Activated CD4-positive, alpha-beta T cell treated with anti-CD3 and anti-CD28 coated beads, Interleukin-10, Interleukin-2, amounts not matched to agents 100 ng/mL and 50 ng/mL, durations not matched to agents 16 hours and 8 hours (primary cell): ENCODE data around the gene USP10.
A peak's percentile ranks its signal among the peaks of the same experiment; 100 is the strongest.

ENCODE experiments used
- DNase-seq: peaks from one replicate; pipeline ENCODE4 v3.0.0-alpha.2; 2020

Gene USP10

DNA sequence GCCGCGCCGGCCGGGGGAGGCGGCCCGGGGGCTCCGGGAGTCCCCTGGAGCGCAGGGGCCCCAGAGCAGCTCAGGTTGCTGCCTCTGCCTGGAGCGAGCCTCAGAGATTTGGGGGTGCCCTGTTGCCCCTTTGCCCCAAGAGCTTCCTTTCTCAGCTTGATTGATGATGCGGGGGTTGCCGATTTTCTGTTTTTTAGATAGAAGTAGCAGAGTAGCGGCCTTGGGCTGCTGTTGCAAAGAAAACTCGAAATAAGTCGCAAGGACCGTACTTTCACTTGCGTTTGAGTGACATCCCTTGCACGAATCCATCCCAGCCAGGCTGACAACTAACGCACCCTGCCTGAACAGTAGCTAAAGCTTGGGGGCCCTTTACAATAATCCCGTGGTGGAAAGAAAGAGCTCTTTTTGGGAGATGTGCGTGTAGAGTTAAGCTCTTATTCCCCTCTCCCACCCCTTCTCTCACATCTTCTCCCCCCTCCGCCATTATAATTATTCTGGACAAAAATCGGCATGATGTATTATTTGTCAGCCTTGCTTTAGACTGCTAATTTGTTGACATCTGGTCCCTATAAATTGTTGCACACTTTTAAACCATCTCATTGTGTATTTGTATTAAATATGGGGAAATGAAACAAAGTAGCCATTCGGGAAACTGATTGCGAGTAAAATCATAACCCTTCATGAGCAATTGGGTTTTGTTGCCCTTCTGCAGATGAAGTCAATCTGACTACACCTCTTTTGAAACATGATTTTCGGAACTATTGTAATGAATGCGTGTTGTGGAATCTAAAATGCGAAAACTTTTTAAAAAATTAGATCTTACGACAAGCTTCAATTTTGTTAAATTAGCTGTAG is 873 bp downstream of the USP10 start:
- DNase-seq = peak; percentile 60

DNA sequence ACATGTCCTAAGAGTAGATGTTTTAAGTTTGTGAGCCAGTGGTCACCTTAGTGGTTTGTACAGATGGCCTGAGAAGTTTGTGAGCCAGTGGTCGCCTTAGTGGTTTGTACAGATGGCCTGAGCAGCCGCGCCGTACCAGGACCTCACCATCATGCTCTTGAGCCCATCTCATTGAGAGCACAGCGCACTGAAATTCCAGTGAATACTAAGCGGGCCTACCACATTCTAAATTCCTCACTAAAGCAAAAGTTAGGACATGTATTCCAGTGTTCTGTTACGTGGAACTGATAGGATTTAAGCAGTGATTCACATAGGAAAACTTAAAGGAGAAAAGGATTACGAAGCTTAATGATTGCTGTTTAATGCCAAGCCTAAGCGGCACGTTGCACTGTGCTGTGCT is 3.9 kb downstream of the USP10 start:
- no peak for DNase-seq

DNA sequence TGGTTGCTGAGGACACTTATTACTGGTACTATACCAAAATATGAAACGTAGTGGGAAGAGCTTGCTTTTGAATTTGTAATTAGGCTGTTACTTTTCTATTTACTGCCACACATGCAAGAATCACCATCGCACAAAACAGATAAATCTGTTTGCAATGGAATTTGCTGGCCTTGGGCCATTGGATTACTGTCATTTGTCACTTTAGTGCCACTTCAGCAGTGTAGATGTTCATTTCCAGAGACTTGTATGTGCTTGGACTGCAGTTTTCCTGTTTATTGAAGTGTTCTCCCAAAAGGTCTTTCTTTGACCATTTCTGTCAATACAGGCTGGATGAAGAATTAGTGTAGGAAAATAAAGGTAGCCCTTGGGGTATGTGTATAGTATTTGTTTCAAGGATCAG is 4.5 kb downstream of the USP10 start:
- no peak for DNase-seq

DNA sequence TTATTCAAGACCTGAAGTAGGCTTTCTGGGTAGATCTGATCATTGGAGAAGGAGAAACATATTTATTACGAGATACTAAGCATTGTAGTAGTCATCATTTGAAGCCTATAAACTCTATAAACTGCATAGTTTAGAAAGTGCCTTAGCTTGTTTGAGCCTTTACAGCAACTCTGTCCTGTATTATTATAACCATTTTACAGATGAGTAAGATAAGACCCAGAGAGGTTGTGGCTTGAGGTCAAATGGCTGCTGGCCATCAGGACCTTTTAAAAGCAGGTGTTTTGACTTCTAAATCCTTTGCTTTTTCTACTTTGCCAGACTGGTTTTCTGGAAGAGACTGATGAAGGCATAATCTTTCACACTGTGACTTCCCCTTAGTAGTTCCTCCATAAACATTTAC is 7.1 kb downstream of the USP10 start:
- no peak for DNase-seq

DNA sequence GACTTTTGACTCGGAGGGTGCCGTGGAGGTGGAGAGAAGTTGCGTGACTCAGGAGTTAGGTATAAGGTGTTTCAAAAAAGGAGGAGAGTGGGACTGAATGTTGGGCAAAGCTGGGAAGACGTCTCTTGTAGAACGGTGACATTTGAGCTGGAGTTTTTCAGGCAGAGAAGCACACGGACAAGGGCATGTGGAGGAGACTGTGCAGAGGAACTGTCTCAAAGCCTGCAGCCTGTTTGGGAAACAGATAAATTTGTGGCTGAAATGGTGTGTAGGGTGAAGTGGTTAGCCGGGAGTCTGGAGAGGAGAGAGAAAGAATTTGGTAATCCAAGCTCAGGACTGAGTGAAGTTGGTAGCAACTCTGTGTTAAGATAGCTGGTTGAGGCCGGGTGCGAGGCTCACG is 9.8 kb downstream of the USP10 start:
- no peak for DNase-seq

DNA sequence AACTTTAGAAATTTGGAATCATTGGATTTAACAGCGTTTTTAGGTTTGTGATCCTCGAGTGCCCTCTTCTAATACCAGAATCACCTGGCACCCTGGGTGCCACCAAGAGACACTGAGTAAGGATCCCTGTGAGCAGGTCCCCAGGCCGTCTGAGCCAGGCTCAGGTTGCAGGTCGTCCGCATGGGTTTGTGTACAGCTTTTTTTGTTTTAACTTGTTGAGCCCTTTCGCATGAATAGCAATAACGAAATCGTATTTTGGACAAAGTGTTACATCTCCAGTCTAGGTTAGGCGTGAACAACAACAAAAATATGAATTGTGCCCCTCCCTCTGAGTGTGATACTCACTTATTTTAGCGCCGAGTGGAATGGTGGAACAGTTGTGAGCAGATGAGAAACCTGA is 10.9 kb downstream of the USP10 start:
- no peak for DNase-seq

DNA sequence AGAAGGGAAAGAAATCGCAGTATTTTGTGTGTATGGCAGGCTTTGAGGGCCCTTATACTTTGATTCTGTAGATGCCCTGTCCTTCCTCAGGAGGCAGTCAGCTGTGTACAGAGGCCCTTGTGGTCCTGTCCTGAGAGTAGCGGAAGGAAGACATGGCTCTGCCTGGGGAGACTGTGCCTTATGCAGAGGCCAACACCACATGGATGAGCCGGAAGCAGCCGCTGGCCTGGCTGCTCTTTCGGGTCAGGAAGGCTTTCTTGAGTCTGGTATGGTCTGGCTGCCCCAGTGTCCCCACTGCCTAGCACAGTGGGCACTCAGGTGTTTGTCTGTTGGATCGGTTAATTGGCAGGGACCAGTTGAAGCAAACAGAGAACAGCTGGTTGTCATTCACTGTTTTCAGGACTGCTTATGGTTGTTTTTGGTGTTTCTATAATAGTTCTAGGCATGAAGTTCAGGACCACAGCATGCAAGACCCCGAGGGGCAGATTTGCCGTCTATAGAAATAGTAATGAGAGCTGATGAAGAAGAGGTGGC is 12.4 kb downstream of the USP10 start:
- DNase-seq = no peak

DNA sequence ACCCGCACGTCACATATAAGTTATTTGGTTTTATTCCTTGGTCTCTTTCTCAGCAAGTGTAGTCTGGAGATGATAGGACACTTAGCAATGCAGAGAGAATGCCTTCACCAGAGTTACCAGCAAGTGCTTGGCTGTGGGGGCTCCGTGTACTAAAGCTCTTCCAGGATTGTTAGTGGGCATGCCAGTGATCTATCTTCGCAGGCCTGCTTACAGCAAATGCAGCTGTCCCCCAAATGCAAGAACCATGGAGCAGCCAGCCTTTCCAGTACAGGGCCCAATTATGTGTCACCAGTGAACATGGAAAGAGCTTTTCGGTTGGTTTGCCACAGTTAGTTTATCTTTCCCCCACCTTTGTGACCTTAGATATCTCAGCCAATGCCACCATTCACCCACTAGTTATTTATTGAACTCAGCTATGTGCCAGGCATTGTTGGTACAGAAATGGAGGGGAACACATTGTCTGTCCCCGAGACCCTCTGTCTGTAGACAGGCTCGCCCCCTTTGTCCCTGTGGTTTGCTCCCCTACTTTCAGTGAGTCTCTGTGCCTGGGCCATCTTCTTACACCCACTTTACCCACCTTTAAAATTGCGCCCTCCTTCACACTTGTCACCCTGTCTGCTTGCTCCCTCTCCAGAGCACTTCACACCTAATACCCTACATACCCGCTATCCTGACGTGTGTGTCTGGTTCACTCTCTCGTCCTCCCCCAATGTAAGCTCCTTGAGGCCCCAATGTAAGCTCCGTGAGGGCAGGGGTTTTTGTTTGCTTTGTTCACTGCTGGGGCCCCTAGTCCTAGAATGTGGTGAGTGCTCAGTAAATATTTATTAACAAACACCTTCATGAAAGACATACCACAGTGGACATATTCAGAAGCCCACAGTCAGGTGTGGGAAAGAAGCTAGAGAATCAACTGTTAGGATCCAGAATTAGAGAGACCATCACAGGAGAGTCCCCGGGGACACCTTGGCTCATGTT is 13.3 kb downstream of the USP10 start:
- no peak for DNase-seq

DNA sequence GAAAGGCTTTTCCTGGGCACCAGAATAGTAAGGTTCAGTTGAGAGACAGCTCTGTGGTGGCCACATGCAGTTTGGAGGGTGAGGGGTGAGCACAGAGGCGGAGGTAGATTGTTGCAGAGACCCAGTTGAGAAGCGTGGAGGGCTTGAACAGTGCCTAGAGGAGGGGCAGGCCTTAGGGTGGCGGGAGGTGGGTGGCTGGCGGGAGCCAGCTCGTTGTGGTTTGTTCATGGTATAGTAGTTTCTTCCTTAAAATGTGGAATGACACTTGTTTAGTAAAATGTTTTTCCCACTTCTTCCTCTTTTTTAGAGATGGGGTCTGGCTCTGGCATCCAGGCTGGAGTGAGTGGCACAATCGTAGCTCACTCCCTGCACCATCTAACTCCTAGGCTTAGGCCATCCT is 14.2 kb downstream of the USP10 start:
- DNase-seq = no peak

DNA sequence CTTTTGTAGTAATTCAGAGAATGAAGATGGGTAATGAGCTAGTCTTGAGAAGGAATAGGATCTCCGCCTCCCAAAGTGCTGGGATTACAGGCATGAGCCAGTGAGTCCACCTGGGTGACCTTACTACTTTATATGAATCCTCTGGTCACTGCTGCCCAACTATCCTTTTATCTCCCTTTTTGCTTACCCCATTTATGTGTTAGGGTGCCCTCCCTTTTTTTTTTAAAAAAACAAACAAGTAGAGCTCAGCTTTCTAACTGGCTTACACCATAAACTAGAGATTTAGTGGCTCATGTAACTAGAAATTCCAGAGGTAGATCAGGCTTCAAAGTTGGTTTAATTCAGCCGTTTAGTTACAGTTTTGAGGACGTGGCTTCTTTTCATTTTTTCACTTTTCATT is 15.6 kb downstream of the USP10 start:
- DNase-seq = no peak

DNA sequence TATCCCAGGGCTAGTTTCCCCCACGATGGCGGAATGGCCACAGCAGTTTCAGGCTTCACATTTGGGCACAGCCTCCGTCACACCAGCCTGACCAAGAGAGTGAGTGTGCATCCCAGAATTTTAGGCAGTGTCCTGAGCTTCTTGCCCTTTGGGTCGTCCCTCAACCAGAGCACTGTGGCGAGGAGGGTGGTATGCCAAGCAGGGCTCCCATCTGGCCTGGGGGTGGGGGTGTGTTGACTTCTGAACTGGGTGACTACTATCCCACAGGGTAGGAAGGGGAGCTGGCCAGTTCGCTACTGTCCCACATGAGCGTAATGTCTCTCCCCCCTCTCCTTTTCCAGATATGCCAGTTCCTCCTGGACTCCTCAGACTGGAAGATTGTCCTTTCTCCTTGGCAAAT is 16.1 kb downstream of the USP10 start:
- no peak for DNase-seq

DNA sequence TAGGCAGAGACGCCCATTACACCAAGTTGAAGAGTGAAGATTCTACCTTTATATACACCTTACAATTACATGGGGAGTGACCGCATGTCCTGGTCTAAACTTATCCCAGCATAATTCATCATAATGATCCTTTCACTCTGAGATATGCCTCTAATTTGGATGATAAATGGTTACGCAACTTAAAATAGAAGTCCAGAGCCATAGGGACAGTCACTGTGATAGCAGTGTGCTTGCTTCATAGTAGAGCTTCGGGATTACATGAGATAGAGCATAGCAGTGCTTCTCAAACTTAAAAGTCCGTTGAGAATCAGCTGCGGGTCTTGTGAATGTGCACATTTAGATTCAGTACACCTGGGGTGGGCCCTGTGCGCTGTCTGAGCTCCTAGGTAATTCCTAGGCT is 16.9 kb downstream of the USP10 start:
- DNase-seq = no peak

DNA sequence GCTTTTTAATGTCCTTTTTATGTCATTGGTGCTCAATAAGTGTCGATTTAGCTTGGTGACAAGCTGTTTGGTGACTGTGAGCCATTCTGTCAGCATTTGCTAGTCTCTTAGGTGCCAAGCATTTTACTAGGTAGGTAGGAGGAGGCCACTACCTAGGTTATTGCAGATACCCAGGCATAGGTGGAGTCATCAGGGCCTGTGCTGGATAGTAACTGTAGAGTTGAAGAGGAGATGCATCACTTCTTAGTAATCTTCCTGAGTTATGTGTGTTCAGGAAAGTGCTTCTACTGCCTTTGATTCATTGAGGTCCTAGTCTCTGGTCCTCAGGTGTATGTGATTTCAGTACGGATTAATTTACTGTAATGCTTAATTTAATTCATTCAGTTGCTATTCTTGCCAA is 17.7 kb downstream of the USP10 start:
- no peak for DNase-seq

DNA sequence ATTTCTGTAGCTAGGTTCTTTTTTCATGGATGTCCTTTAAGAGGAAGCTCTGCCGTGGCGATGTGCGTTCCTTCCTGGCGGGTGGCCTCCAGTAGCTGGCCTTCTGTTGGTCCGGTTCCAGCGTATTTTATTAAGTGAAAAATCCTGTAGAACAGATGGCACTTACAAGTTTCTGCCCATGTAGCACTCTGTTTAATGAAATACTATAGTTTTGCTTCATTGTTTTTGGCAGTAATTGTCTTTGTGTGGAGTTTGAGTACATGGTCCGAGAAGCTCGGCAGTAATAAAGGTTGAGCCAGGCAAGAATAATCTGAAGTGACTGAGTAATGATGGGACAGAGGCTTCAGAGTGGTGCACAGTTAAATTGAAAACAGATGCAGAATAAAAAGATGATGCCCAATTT is 20.4 kb downstream of the USP10 start:
- no peak for DNase-seq

DNA sequence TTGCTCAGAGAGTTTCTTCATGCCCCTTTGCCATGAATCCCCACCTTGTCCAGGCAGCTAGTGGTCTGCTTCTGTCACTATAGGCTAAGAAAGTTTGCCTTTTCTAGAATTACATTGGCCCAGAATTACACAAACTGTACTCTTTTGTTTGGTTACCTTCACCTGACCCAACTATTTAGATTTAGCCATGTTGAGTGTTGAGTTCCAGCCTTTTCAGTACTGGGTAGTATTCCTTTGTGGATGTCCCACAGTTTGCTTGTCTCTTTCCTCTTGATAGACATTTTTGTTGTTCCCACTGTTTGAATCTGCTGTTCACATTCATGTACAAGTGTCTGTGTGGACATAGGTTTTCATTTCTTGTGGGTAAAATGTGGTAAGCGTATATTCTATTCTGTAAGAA is 22.3 kb downstream of the USP10 start:
- DNase-seq = no peak

DNA sequence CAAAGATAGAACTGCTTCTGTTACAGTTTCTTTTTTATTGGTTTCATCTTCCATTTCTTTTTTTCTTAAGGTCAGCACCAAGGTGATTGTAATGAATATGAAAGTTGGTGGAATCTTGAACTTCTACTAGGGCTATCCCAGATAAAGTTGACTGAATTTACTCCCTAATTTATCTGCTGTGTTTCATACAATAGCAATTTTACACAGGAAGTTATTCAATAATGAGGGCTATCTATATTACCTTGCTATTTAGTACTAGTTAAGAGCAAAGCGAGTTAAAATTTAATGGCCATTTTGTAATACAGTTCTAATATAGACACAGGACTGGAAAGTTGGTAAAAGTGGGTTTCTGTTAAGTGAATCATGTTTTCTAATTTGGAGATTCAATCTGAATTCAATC is 24.1 kb downstream of the USP10 start:
- no peak for DNase-seq

DNA sequence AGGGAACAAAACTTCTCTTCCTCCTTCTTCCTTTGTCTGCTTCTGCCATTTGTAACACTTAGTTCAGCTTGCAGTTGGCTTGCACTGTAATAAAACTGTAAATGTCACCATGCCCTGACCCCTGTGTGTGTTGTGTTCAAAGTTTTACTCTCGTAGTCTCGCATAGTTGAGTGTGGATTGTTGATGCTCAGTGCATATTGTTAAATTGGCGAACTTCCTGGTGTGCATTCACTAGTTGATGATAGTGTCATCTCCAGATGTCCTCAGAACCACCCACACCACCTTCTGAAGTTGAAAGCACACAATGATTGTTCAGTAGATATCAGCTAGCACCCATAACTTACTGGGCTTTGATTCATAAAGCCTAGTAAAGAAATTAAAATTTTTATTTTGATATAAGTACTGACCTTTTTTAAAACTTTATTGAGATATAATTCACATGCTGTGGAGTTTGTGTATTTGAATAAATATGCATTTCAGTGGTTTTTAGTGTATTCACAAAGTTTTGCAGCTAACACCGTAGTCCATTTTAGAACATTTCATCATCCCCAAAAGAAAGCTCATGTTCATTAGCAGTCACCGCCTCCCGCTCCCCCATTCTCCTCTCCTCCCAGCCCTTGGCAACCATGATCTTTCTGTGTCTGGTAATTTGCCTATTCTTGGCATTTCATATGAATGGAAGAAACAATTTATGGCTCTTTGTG is 25.0 kb downstream of the USP10 start:
- peak; percentile 54 for DNase-seq

DNA sequence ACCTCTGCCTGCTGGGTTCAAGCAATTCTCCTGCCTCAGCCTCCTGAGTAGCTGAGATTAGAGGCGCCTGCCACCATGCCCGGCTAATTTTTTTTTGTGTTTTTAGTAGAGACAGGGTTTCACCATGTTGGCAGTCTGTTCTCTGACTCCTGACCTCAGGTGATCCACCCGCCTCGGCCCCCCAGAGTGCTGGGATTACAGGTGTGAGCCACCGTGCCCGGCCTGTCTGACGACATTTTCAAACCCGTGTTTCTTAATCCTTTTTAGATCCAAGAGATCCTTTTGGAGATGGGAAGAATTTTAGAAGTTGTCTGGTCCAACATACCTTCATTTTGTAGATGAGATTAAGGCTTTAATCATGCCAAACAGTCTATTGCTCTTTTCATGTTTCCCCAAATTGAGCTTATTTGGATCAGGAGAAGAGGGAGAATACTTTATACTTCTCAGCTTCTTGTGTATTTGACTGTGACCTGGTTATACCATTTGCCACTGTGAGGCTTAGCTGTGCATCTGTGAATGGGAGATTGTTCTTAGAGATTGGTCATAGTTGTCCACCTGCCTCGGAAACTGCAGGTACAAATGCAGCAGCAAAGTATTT is 25.8 kb downstream of the USP10 start:
- no peak for DNase-seq

DNA sequence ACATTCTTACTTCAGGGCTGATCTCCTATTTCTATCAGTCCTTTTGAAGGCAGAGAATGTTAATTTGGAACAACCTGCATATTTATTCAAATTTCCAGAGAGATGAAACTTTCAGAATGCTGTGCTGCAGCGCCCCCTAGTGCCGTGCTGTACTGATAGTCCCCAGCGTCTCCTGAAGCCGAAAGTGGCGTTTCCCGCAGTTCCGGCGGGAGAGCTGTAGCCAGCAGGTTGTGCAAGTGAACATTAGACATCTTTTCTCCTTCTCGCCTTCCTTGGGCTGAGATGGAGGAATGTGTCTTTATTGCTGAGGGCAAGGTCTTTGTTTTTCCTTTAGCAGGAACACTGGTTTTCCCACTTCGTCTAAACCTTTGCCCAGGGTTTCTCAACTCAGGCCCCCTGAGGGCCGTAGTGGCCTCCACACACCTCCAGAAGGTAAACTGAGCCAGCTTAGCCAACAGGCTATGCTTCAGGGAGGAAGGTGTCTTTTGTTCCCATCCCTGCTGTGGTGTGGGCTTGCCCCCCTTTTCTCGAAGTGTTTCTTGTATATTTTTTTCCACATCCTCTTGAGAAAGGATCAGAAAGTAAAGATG is 26.4 kb downstream of the USP10 start:
- peak; percentile 75 for DNase-seq

DNA sequence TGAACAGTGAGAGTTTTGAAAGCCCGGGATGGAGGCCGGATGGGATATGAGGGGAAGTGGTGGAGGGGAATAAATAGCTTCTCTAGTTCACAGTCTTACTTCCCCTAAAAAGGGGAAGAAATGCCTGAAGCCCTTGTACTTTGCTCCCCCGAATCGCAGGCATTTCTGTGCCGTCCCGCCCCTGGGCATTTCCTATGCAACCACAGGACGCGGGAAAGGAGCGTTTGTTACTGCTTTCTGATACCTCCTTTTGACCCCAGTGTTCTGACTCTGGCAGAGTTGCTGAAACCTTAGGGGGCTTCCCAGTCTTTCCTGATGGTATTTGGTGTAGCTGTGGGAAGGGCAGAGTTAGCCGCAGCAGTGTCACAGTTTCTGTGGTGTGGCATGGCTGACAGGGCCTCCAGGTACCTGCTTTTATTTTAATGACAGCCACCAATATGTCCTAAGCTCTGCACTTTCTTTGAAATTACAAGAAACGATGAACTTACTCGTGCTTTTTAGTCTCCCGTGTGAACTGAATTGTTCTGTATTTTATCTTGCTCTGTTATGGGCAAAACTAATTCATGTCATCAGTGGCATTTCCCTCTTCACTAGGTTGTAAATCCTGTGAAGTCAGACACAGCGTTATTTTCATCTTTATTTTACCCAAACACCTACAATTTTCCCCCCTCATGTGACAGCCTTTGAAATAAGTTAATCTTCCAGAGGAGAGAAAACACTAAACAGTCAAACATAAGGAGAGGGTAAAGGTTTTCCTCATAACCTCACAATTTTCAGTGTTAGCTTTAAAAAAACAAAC is 27.1 kb downstream of the USP10 start:
- DNase-seq = no peak

DNA sequence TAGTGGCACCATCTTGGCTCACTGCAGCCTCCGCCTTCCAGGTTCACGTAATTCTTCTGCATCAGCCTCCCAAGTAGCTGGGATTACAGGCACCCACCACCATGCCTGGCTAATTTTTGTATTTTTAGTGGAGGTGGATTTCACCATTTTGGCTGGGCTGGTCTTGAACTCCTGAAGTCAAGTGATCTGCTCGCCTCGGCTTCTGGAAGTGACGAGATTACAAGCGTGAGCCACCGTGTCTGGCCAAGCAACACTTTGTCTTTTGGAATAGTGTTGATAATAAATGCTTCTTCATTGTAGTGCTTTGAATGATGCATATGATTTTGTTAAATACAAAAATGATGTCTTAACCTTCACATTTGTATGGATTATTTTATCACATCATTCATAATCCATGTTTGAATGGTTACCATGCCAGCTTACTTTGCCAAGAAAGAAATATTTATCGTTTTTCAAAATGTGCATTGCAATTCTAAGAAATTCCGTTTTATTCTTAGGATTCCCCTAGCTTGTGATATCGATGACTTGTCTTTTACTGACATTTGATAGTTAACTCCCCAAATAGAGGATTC is 29.1 kb downstream of the USP10 start:
- DNase-seq = no peak
